UCSD-AML1 (cell line): Measurements from ENCODE around the gene ERCC2.
A peak's percentile ranks its signal among the peaks of the same experiment; 100 is the strongest.
"Not testable (repeated sequence)": the region's sequence is repeated elsewhere in the genome, so short reads cannot be mapped to it uniquely, and the experiment has no call there.

Experiments
- DNase-seq: peaks from one replicate; lab custom pipeline; 2025; ENCODE audit not compliant: unreplicated experiment; lab: John Stamatoyannopoulos, UW

The ERCC2 gene

DNA sequence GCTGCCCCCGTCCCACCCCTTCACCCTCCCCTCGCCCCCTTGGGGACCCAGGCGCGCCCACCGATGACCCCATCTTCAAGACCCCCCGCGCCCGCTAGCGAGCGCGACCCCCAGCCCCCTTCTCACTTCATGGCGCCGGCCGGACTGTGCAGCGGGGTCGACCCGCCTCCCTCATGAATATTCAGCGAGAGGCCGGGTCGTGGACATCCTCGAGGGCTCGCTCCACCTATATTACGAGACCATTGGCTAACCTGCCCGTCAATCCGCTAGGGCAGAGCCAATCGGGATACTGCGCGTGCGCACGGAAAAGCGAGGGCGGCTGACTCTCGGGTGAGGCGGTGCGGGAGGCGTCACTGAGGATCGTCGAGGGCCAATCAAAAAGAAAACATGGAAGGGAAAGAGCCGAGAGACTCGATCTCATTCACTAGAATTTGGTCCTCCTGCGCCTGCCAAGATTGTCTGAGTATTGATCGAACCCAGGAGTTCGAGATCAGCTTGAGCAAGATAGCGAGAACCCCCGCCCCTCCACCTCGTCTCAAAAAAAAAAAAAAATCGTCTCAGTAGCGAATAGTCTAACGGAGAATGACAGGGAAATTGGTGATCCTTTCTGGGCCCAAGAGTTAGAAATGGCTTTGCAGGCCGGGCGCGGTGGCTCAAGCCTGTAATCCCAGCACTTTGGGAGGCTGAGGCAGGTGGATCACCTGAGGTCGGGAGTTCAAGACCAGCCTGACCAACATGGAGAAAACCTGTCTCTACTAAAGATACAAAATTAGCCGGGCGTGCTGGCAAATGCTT lies at the start of gene ERCC2:
TSS of gene ERCC2 (minus strand) at position 164 of the 795 bp plus-strand sequence. CDS start at position 131, 33 bp downstream.
- DNase-seq, result peak; percentile 98

GRCh38 chr19:45419895-45420294 lies 49.5 kb upstream of the ERCC2 start:
- no peak for DNase-seq

DNA sequence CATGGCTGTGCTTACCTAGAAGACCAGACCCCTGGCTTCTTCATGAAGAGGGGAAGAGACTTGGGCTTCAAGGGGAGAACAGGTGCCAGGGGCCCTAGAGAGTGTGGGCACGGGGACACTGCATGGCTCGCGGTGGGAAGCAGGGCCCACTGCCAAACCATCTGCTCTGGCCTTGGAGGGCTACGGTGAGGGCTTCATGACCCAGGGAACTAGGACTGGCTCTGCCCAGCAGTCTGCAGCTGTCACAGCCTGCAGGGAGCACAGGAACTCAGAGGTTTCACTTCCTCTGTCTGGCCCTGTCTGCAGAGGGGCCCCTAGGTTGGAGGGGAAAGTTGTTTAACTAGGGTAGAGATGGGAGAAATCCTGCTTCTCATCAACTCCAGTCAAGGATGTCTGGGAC lies 49.0 kb upstream of the ERCC2 start:
- DNase-seq, result peak; percentile 32

DNA sequence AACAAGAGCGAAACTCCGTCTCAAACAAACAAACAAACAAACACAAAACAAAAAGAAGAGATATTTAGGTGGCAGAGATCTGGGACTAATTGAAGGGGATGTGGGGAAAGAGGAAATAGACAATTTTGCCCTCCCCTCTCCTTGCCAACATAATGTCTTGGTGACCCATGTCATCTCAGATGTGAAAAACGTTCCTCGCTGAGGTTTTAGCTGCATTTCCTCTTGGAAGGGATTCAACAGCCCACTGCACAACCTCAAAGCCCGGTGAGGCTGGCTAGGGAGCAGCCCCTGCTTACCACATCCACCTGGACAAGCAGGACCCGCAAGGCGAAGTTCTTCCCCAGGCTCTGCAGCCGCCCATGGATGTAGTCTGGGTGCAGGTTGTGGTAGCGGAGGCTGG lies 48.4 kb upstream of the ERCC2 start:
- DNase-seq, result no peak

GRCh38 chr19:45417151-45417550 lies 46.8 kb upstream of the ERCC2 start:
- DNase-seq, result no peak

- no peak for DNase-seq
Observed at GRCh38 chr19:45414468-45414867, 44.1 kb upstream of the ERCC2 start.

GRCh38 chr19:45413497-45413896 lies 43.1 kb upstream of the ERCC2 start:
- DNase-seq, result no peak

GRCh38 chr19:45410330-45410729 lies 40.0 kb upstream of the ERCC2 start:
- DNase-seq, result not testable (repeated sequence)

- no peak for DNase-seq
Observed at GRCh38 chr19:45409557-45409920, 39.2 kb upstream of the ERCC2 start.

DNA sequence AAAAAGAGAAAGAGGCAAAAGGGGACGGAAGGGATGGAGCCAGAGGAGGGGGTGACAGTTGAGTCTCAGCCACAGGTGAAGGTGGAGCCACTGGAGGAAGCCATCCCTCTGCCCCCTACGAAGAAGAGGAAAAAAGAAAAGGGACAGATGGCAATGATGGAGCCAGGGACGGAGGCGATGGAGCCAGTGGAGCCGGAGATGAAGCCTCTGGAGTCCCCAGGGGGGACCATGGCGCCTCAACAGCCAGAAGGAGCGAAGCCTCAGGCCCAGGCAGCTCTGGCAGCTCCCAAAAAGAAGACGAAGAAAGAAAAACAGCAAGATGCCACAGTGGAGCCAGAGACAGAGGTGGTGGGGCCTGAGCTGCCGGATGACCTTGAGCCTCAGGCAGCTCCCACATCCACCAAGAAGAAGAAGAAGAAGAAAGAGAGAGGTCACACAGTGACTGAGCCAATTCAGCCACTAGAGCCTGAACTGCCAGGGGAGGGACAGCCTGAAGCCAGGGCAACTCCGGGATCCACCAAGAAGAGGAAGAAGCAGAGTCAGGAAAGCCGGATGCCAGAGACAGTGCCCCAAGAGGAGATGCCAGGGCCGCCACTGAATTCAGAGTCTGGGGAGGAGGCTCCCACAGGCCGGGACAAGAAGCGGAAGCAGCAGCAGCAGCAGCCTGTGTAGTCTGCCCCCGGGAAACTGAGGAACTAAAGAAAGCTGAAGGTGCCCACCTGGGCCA lies 38.6 kb upstream of the ERCC2 start:
- no peak for DNase-seq

- DNase-seq, result no peak
Observed at GRCh38 chr19:45408121-45408520, 37.7 kb upstream of the ERCC2 start.

DNA sequence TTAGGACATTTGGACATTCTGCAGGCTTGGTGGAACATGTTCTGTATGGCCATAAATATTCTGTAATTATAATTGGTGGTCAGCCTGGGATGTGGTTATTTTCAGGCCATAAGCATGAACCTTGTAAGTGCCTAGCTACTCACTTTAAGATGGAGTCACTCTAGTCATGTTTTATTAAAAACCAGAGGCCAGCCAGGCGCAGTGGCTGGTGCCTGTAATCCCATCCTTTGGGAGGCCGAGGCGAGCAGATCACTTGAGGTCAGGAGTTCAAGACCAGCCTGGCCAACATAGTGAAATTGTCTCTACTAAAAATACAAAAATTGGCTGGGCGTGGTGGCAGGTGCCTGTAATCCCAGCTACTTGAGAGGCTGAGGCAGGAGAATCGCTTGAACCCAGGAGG lies 37.2 kb upstream of the ERCC2 start:
- DNase-seq, result not testable (repeated sequence)

DNA sequence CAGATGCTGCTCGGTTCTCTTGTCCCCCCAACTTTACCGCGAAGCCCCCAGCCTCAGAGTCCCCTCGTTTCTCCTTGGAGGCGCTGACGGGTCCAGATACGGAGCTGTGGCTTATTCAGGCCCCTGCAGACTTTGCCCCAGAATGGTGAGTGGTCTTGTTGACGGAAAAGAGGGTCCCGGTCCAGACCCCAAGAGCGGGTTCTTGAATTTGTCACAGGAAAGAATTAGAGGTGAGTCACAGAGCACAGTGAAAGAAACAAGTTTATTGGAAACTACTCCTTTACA lies 36.7 kb upstream of the ERCC2 start:
- DNase-seq, result no peak

DNA sequence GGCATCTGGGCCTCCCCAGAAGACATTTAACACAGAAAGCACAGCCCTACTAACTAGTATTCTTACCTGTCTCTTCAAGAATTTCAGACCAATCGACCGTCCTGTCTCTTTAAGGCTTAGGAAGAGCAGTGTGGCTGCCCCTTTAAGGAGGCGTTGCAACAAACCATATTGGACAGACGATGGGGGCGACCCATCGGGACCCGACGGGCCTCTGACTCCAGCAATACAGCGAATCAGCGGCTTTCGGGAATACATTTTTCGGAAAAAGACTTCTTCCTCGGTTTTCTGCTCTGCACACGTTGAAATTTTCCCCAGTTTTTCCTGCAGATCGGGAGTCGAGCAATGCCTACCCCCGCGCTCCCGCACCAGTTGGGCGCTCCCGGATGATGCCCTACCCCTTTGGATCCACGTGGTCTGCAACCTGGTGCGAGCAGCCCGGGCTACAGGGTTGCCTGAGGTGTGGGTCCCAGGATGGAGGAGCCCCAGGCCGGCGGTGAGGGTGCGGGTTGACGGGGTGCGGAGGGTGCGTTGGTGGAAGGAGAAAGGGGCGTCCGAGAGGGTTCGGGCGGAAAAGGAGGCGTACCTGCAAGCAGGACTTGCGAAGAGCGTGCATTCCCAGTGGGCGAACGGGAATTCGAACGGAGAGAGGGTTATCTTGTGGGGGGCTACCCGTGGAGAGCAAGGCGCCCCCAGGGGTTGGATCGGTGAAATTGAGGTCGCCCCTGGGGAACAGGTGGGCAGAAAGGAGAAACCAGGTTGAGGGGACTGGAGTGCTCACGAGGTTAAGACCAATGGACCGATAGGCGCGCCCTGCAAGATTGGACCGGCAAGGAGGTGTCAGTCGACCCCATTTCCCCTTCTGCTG lies 36.1 kb upstream of the ERCC2 start, which contains the start of gene POLR1G:
TSS of gene POLR1G (plus strand) at position 419 of the 865 bp plus-strand sequence. CDS start at position 472, 53 bp downstream.
- peak; percentile 77 for DNase-seq

DNA sequence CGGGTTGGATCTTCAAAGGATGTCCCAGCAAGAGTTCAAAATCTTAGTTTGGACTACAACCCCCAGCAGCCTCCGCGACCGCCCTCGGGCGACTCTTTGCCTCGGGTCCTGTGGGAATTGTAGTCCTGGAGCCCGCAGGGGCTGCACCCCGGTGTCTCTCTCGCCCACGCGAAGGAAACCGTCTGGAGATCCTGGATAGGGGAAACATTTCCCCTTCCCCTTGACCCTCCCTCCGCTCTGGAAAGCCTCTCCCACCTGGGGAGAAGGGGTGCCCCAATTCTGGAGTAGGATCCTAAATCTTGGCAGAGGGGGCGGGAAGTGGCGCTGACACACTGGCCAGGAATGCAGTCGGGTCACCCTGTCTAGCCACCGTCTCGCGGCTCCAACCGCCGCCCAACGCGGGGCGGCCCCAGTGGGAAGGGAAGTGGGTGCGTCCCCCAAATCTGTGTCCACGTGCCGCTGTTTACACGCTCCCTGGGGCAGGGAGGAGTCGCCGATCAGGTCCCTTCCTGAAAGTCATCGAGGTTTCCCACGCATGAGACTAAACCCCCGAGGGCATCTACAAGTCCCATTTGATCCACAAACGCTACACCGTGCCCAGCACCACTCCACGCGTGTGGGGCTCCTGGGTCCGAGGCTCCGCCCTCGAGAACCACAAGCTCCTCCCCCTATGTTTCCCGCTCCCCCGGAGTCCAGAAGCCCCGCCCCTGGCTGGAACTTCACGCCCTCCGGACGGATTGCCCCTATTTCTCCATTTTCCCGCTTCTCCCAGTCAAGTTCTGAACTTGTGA lies 35.3 kb upstream of the ERCC2 start:
- DNase-seq, result peak; percentile 79

- peak; percentile 48 for DNase-seq
Observed at GRCh38 chr19:45404557-45405434, 34.4 kb upstream of the ERCC2 start, which contains the start of gene PPP1R13L. Gene PPP1R13L, minus strand, starts transcription at chr19:45405069. Its CDS starts 6,751 bp downstream, at chr19:45398318.

- DNase-seq, result peak; percentile 24
Observed at GRCh38 chr19:45403781-45404556, 33.6 kb upstream of the ERCC2 start.

DNA sequence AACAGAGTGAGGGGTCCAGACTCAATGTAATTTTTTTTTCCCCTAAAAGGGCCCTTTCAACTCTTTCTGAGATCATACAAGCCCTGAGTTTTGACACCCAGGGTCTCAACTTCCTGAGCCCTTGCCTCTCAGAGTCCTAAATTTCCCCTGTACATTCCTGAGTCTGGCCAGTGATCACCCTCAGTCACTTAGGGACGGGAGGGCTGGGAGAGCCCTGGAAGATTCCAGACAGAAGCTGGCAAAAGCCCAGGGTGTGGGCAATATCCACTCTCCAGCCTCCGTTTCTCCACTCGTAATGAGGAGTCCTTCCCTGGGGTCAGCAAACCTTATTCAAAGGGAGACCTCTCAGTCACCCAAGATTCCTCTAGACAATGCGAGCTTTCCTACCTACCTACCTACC lies 32.9 kb upstream of the ERCC2 start:
- DNase-seq, result no peak
